B cell (primary cell): ENCODE data around the gene RSPH1. TPM values are rescaled to one million over a fixed set of nuclear protein-coding genes. Genes with fewer than 3 reads are reported as not detected.

Source experiments
- ATAC-seq: fragments of 200-7000 bp; cut with Tn5 transposase; one replicate; pipeline ENCODE4 v1.10.0; 2021; ENCODE audit warnings: low read depth, mild to moderate bottlenecking, moderate number of reproducible peaks, moderate library complexity
- CTCF ChIA-PET: fragments of 350-600 bp; sonication (Branson Sonifier 250); formaldehyde crosslinking; loops from one replicate; lab custom pipeline; 2021; ENCODE audit warnings: antibody characterized with exemption, inconsistent platforms; lab: Charles Lee
- POLR2A ChIA-PET: fragments of 350-600 bp; sonication (Branson Sonifier 250); formaldehyde crosslinking; loops from one replicate; lab custom pipeline; 2021; ENCODE audit warnings: antibody characterized with exemption; lab: Charles Lee
- DNase-seq: peaks from one replicate; pipeline ENCODE4 v3.0.0; 2013
- H2AFZ ChIP-seq: 2 replicates; pipeline ENCODE4 v1.6.1; 2012; ENCODE audit warnings: mild to moderate bottlenecking, low read depth, low read length; ENCODE audit not compliant: insufficient read depth, poor library complexity, severe bottlenecking
- H3K27ac ChIP-seq, 2 donors: 1 replicate in 1 of 2; 2 replicates in 1 of 2; pipeline ENCODE4 v1.5.1; 2012 to 2013; ENCODE audit warnings: low read length in 2 of 2, mild to moderate bottlenecking in 2 of 2, moderate library complexity in 1 of 2
- H3K27me3 ChIP-seq, 4 experiments: fragments of 200-600 bp in 1 of 4; sonication (generic) in 1 of 4; replicated peaks in 1 of 4; 1 replicate in 2 of 4; 2 replicates in 2 of 4; pipeline versions ENCODE4 v1.6.1 to v1.7.0; 2013 to 2016; ENCODE audit warnings: low read length in 3 of 4, mild to moderate bottlenecking in 2 of 4, mixed read lengths in 1 of 4, moderate library complexity in 1 of 4; ENCODE audit not compliant: insufficient read depth in 4 of 4, control insufficient read depth in 3 of 4; ENCODE audit errors: control extremely low read depth in 1 of 4
- H3K36me3 ChIP-seq, 2 experiments: replicated peaks in 1 of 2; 1 replicate in 1 of 2; 2 replicates in 1 of 2; pipeline versions ENCODE4 v1.6.1 to v1.7.1; 2013; ENCODE audit warnings: low read length in 1 of 2; ENCODE audit not compliant: insufficient read depth in 2 of 2, control insufficient read depth in 1 of 2; ENCODE audit errors: control extremely low read depth in 1 of 2, extremely low read depth in 1 of 2
- H3K4me1 ChIP-seq, 2 donors: fragments of 200-600 bp in 1 of 2; sonication (generic) in 1 of 2; 1 replicate in 1 of 2; 2 replicates in 1 of 2; pipeline versions ENCODE4 v1.5.1 to v1.6.1; 2013 to 2017; ENCODE audit warnings: low read length in 2 of 2; ENCODE audit not compliant: control insufficient read depth in 2 of 2, insufficient read depth in 2 of 2
- H3K4me2 ChIP-seq: replicated peaks from 2 replicates; pipeline ENCODE3; 2012; ENCODE audit warnings: mild to moderate bottlenecking, low read depth, low read length; ENCODE audit not compliant: poor library complexity, severe bottlenecking
- H3K4me3 ChIP-seq, 5 experiments: fragments of 200-600 bp in 1 of 5; sonication (generic) in 1 of 5; 1 replicate in 3 of 5; 2 replicates in 2 of 5; pipeline versions ENCODE4 v1.5.1 to v1.7.0; 2011 to 2016; ENCODE audit warnings: low read length in 4 of 5, mild to moderate bottlenecking in 4 of 5, low read depth in 2 of 5, control low read depth in 1 of 5, moderate library complexity in 1 of 5; ENCODE audit not compliant: insufficient read depth in 1 of 5; ENCODE audit errors: control extremely low read depth in 1 of 5, extremely low read depth in 1 of 5
- H3K79me2 ChIP-seq: fragments of 200-600 bp; sonication (generic); one replicate; pipeline ENCODE4 v1.6.0; 2016; ENCODE audit warnings: low read length; ENCODE audit not compliant: control insufficient read depth, insufficient read depth
- H3K9ac ChIP-seq: fragments of 200-600 bp; sonication (generic); 2 replicates; pipeline ENCODE4 v1.6.1; 2017; ENCODE audit warnings: mild to moderate bottlenecking, low read length, moderate library complexity
- H3K9me3 ChIP-seq, 3 donors: one replicate each; pipeline versions ENCODE4 v1.6.1 to v1.7.1; 2013; ENCODE audit warnings: low read length in 2 of 3; ENCODE audit not compliant: control insufficient read depth in 2 of 3, insufficient read depth in 1 of 3; ENCODE audit errors: control extremely low read depth in 1 of 3
- H4K20me1 ChIP-seq: 2 replicates; pipeline ENCODE4 v1.6.0; 2012; ENCODE audit warnings: mild to moderate bottlenecking, low read length; ENCODE audit not compliant: insufficient read depth, control insufficient read depth, poor library complexity, severe bottlenecking
- H3K27ac Mint-ChIP-seq: one replicate; pipeline ENCODE4 v1.8.0; 2021; ENCODE audit warnings: mixed read lengths
- H3K27me3 Mint-ChIP-seq: one replicate; pipeline ENCODE4 v1.8.0; 2021; ENCODE audit warnings: mixed read lengths
- H3K4me1 Mint-ChIP-seq: one replicate; pipeline ENCODE4 v1.8.0; 2021; ENCODE audit warnings: mixed read lengths
- H3K4me3 Mint-ChIP-seq: one replicate; pipeline ENCODE4 v1.8.0; 2021; ENCODE audit warnings: mixed read lengths
- H3K9me3 Mint-ChIP-seq: one replicate; pipeline ENCODE4 v1.8.0; 2022; ENCODE audit warnings: mixed read lengths; ENCODE audit not compliant: insufficient read depth
- EZH2 ChIP-seq: IDR thresholded peaks from 2 replicates; pipeline ENCODE4 v1.6.1; 2012; ENCODE audit warnings: borderline replicate concordance, low read depth, mild to moderate bottlenecking, moderate library complexity, low read length; ENCODE audit not compliant: insufficient read depth, poor library complexity, severe bottlenecking
- WGBS: methylation state at CpG from one replicate; pipeline ENCODE4 v1.1.5; 2013; ENCODE audit warnings: missing lambda C conversion rate; ENCODE audit not compliant: insufficient coverage; 5-methylcytosine and 5-hydroxymethylcytosine counted together
- intact Hi-C: fragments of 100-400 bp; cut with micrococcal nuclease; formaldehyde crosslinking; loops from one replicate; pipeline ENCODE4 v1.10.0; 2022
- polyA plus RNA-seq: library from polyadenylated mRNA; depleted of rRNA; stranded (reverse); fragments of >200 nt; gene quantifications from 2 replicates; pipeline ENCODE4 v1.2.3, GENCODE V29; 2012
- total RNA-seq, 2 donors: library from RNA; stranded (reverse); fragments of 120-200 nt in 1 of 2; gene quantifications; 1 replicate in 1 of 2; 2 replicates in 1 of 2; pipeline versions ENCODE4 v1.2.3 to v1.2.4, GENCODE V29; 2013 to 2022
- TF ChIP-seq, protein P1 (sequence below): fragments of 200-600 bp; IDR thresholded peaks from one replicate; pipeline ENCODE4 v1.8.0; 2022; ENCODE audit warnings: antibody characterized with exemption, mild to moderate bottlenecking

RSPH1 gene
- total and polyA plus RNA-seq, 2 donors (not counting 1 experiment from before 2014, with no cell fraction given) = 0.10 to 0.64 TPM

DNA sequence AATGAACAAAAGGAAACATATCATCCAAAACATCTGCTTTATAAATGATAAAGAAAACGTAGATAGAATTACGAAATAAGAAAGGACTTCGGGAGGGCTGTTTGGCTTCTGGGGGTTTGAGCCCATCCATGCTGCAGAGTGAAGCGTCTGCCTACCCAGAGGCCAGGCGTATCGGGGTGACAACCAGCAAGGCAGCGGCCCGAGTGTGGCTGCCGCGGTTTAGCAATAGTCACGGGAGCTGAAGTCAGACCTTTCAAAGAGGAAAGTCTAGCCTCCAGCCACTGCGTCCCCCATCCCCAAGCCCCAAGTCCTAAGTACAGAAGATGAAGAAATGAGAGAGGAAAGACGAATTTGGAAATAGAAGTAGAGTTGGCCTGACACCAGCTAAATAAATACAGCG is 26.2 kb upstream of the RSPH1 start:
- H3K4me1 ChIP-seq = peaks cover 40 to 45% of the 10 kb centered on the region in 2 donors
- Mint-ChIP-seq H3K27ac (peak overlapping the region; percentile 77), H3K9me3 (no peaks in the 10 kb centered on the region), H3K27me3 (no peaks in the 10 kb centered on the region), H3K4me1 (peaks cover 72% of the 10 kb centered on the region), H3K4me3 (no peak overlapping the region)
- no peak overlapping the region for H3K9ac ChIP-seq
- no peak overlapping the region for H2AFZ ChIP-seq
- H3K36me3 ChIP-seq = peaks cover 0 to 62% of the 10 kb centered on the region in 2 experiments
- CTCF ChIA-PET = interaction anchor here (1.2 to 6.9 kb wide), 2 partner anchors 14 to 185 kb away, joined by 3 to 51 read pairs; no protein-coding TSS in a partner anchor
- no peaks in the 10 kb centered on the region for H4K20me1 ChIP-seq
- peak overlapping the region in 1 of 2 donors; percentile 99 for H3K27ac ChIP-seq
- intact Hi-C loops = loop anchor here (5.0 kb wide), 1 partner anchor 510 kb away; the partner anchor contains the start of gene ZBTB21
- no peaks in the 10 kb centered on the region for H3K27me3 ChIP-seq
- no peak overlapping the region for H3K4me2 ChIP-seq
- H3K79me2 ChIP-seq = peaks cover 93% of the 10 kb centered on the region
- WGBS = 100% methylated on average over 11 of the region's 14 CpGs
- no peak overlapping the region for H3K4me3 ChIP-seq
- no peak for ATAC-seq
- POLR2A ChIA-PET = no interaction called here
- no peak for TF ChIP-seq EZH2
- TF ChIP-seq, protein P1, sequence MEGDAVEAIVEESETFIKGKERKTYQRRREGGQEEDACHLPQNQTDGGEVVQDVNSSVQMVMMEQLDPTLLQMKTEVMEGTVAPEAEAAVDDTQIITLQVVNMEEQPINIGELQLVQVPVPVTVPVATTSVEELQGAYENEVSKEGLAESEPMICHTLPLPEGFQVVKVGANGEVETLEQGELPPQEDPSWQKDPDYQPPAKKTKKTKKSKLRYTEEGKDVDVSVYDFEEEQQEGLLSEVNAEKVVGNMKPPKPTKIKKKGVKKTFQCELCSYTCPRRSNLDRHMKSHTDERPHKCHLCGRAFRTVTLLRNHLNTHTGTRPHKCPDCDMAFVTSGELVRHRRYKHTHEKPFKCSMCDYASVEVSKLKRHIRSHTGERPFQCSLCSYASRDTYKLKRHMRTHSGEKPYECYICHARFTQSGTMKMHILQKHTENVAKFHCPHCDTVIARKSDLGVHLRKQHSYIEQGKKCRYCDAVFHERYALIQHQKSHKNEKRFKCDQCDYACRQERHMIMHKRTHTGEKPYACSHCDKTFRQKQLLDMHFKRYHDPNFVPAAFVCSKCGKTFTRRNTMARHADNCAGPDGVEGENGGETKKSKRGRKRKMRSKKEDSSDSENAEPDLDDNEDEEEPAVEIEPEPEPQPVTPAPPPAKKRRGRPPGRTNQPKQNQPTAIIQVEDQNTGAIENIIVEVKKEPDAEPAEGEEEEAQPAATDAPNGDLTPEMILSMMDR = no peak
- H3K9me3 ChIP-seq = no peaks in the 10 kb centered on the region
- no peak for DNase-seq

- Histone ChIP-seq H3K79me2 (peaks cover 93% of the 10 kb centered on the region), H3K27ac (no peak overlapping the region), H4K20me1 (no peaks in the 10 kb centered on the region), H3K27me3 (no peaks in the 10 kb centered on the region), H3K4me1 (peaks cover 36 to 41% of the 10 kb centered on the region in 2 donors), H3K4me3 (no peak overlapping the region), H2AFZ (no peak overlapping the region), H3K9me3 (no peaks in the 10 kb centered on the region), H3K4me2 (no peak overlapping the region), H3K36me3 (peaks cover 0 to 64% of the 10 kb centered on the region in 2 experiments), H3K9ac (no peak overlapping the region)
- ChIA-PET CTCF (interaction anchor here (0.5 to 6.9 kb wide), 2 partner anchors 15 to 61 kb away, joined by 3 to 51 read pairs; no protein-coding TSS in a partner anchor), POLR2A (no interaction called here)
- WGBS = 77% methylated on average over 6 of the region's 6 CpGs
- no peaks in the 10 kb centered on the region for H3K27me3 Mint-ChIP-seq
- H3K9me3 Mint-ChIP-seq = no peaks in the 10 kb centered on the region
- DNase-seq (no peak), ATAC-seq (no peak)
- H3K27ac Mint-ChIP-seq = no peak overlapping the region
- peaks cover 72% of the 10 kb centered on the region for H3K4me1 Mint-ChIP-seq
- no peak overlapping the region for H3K4me3 Mint-ChIP-seq
- intact Hi-C loops = loop anchor here (5.0 kb wide), 1 partner anchor 510 kb away; the partner anchor contains the start of gene ZBTB21
- no peak for TF ChIP-seq EZH2
- TF ChIP-seq, protein P1 = no peak
Measured at GRCh38 chr21:42521805-42522204, 25.8 kb upstream of the RSPH1 start.
